ENCODE measurements around the gene KLF3. TPM values are rescaled to one million over a fixed set of nuclear protein-coding genes. Genes with fewer than 3 reads are reported as not detected.

KLF3 gene
- total and polyA plus RNA-seq, 9 of the 15 experiments (the other 6 are each of a cell fraction or from before 2014, with no cell fraction given), result 9.9 to 47.2 (median 18.1) TPM

GRCh38 chr4:38664706-38665401, 855 bp downstream of the KLF3 start (continued):
- TF ChIP-seq, protein P1, sequence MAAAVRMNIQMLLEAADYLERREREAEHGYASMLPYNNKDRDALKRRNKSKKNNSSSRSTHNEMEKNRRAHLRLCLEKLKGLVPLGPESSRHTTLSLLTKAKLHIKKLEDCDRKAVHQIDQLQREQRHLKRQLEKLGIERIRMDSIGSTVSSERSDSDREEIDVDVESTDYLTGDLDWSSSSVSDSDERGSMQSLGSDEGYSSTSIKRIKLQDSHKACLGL (CRISPR knock-in tag; IDR thresholded peaks at IDR 0.05; ENCODE audit: borderline replicate concordance, poor library complexity, severe bottlenecking), result no peak
- TF ChIP-seq ZNF717 (CRISPR knock-in tag; IDR thresholded peaks at IDR 0.05) (no peak), POLR2G (IDR thresholded peaks at IDR 0.05; ENCODE audit: low read depth, low read length) (peak; percentile 55), ZNF668 (CRISPR knock-in tag; IDR thresholded peaks at IDR 0.05) (no peak), ZNF184 (CRISPR knock-in tag; IDR thresholded peaks at IDR 0.05) (no peak), MYC (IDR thresholded peaks at IDR 0.05; ENCODE audit: low read depth, low read length) (peak; percentile 64; the same call in 1 of the 2 replicates), MYC (CRISPR knock-in tag; IDR thresholded peaks at IDR 0.05; ENCODE audit: borderline replicate concordance, low read depth) (no peak), RBBP5 (IDR thresholded peaks at IDR 0.05; ENCODE audit: borderline replicate concordance, insufficient read depth, low read length, poor library complexity, severe bottlenecking) (peak; percentile 66), FIP1L1 (IDR thresholded peaks at IDR 0.05; ENCODE audit: low read depth, low read length, poor library complexity, severe bottlenecking) (peak; percentile 38), TFE3 (CRISPR knock-in tag; IDR thresholded peaks at IDR 0.05) (no peak), ZKSCAN1 (IDR thresholded peaks at IDR 0.05; ENCODE audit: low read depth, low read length) (no peak), ESRRA (IDR thresholded peaks at IDR 0.05; ENCODE audit: borderline replicate concordance, low read depth) (no peak), HDAC8 (tag; IDR thresholded peaks at IDR 0.05) (no peak), ZNF124 (CRISPR knock-in tag; IDR thresholded peaks at IDR 0.05) (no peak), ZBTB7A (IDR thresholded peaks at IDR 0.05; ENCODE audit: borderline replicate concordance, control insufficient read depth, low read depth, low read length) (peak; percentile 31; the same call in 1 of the 2 replicates), FOXK2 (conservative IDR thresholded peaks at IDR 0.05 in 1 of 2, IDR thresholded peaks at IDR 0.05 in 1 of 2; ENCODE audit: low read depth in 2 of 2) (no peak), ZNF408 (CRISPR knock-in tag; IDR thresholded peaks at IDR 0.05; ENCODE audit: low read depth) (no peak), TBL1XR1 (IDR thresholded peaks at IDR 0.05; ENCODE audit: low read length in 2 of 2) (no peak), FOS (IDR thresholded peaks at IDR 0.05; ENCODE audit: extremely low read depth, insufficient read length) (no peak), POLR2H (tag; IDR thresholded peaks at IDR 0.05; ENCODE audit: low read depth) (no peak)
- TF ChIP-seq, protein P2, sequence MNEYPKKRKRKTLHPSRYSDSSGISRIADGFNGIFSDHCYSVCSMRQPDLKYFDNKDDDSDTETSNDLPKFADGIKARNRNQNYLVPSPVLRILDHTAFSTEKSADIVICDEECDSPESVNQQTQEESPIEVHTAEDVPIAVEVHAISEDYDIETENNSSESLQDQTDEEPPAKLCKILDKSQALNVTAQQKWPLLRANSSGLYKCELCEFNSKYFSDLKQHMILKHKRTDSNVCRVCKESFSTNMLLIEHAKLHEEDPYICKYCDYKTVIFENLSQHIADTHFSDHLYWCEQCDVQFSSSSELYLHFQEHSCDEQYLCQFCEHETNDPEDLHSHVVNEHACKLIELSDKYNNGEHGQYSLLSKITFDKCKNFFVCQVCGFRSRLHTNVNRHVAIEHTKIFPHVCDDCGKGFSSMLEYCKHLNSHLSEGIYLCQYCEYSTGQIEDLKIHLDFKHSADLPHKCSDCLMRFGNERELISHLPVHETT (CRISPR knock-in tag; conservative IDR thresholded peaks at IDR 0.05 in 1 of 2, IDR thresholded peaks at IDR 0.05 in 1 of 2), result no peak

Data from K562 (cell line).